Astrocyte of the spinal cord (primary cell): Measurements from ENCODE around the gene WNT5B.

Experiments
- DNase-seq: peaks from one replicate; pipeline ENCODE4 v3.0.0; 2011; ENCODE audit warnings: low read depth, low spot score
- H3K4me3 ChIP-seq: 2 replicates; pipeline ENCODE4 v1.5.1; 2011; ENCODE audit warnings: low read depth, mild to moderate bottlenecking, low read length, moderate library complexity
- in situ Hi-C: cut with HindIII; loops from 2 replicates; pipeline ENCODE4 v1.10.0; 2017; ENCODE audit warnings: low sequenced_read_pairs
- TF ChIP-seq, protein P1 (sequence below): IDR thresholded peaks from 2 replicates; pipeline ENCODE4 v1.5.1; 2012; ENCODE audit warnings: low read depth, mild to moderate bottlenecking, low read length, inconsistent platforms

The WNT5B gene

DNA sequence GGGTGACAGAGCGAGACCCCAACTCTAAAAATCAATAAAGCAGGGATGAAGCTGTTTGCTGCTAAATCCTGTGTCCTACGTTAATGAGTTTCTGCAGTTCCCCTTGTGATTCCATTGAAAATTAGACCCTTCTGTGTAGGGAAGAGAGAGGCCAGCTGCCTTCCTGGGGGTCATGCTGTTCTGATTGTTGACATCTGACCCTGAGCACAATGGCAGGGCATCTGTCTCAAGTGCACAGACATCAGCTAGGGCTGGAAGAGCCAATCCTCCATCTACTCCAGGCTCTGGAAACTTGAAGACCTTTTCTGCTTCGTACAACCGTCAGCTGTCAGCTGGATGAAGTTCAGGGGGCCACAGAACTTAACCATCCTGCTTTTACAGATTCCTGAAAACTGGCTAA, 44.7 kb upstream of the WNT5B start:
- H3K4me3 ChIP-seq: no peak overlapping the region
- in situ Hi-C loops: no loop called here
- no peak for DNase-seq
- TF ChIP-seq, protein P1, sequence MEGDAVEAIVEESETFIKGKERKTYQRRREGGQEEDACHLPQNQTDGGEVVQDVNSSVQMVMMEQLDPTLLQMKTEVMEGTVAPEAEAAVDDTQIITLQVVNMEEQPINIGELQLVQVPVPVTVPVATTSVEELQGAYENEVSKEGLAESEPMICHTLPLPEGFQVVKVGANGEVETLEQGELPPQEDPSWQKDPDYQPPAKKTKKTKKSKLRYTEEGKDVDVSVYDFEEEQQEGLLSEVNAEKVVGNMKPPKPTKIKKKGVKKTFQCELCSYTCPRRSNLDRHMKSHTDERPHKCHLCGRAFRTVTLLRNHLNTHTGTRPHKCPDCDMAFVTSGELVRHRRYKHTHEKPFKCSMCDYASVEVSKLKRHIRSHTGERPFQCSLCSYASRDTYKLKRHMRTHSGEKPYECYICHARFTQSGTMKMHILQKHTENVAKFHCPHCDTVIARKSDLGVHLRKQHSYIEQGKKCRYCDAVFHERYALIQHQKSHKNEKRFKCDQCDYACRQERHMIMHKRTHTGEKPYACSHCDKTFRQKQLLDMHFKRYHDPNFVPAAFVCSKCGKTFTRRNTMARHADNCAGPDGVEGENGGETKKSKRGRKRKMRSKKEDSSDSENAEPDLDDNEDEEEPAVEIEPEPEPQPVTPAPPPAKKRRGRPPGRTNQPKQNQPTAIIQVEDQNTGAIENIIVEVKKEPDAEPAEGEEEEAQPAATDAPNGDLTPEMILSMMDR: no peak

GRCh38 chr12:1587927-1588574, 41.0 kb upstream of the WNT5B start:
- H3K4me3 ChIP-seq: no peak overlapping the region
- in situ Hi-C loops: no loop called here
- TF ChIP-seq, protein P1: no peak
- peak; percentile 60 for DNase-seq

DNA sequence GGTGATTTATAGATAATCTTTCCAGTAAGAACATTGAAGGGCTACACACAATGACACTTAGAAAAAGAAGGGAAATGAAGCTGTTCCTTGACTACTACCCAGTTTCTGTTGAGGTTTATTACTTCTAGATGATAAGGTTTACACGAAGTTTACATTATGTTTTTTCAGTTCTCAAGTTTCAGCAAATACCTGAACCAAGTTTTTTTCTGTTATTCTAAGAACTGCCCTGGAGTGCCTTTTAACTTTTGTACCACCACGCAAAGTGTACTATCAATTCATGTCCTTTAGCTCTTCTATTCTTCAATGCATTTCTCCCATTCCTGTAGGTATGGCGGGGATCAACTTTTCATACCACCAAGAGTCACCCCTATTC, 40.5 kb upstream of the WNT5B start:
- in situ Hi-C loops: no loop called here
- DNase-seq: no peak
- TF ChIP-seq, protein P1: no peak
- no peak overlapping the region for H3K4me3 ChIP-seq

GRCh38 chr12:1590221-1590979, 38.6 kb upstream of the WNT5B start:
- TF ChIP-seq, protein P1: no peak
- in situ Hi-C loops: no loop called here
- peak; percentile 63 for DNase-seq
- peak overlapping the region; percentile 49 for H3K4me3 ChIP-seq

DNA sequence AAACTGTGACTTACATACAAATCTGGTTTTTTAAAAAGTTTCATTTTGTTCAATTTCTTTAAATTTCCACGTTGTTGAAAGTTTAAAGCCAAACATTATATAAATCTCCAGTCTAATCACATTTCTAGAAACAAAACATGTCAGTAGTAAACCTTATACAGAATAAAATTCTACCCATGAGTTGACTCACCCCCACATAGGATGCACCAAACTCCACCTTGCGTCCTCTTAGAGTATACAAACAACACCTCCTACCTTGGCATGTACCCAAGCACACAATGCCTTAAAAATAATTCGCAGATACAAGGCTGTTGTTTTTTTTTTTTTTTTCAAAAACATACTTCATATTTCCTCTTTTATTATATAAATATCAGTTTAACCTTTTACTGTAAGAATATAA, 38.0 kb upstream of the WNT5B start:
- H3K4me3 ChIP-seq: peak overlapping the region; percentile 49
- DNase-seq: peak; percentile 45
- in situ Hi-C loops: no loop called here
- TF ChIP-seq, protein P1: peak; percentile 16

GRCh38 chr12:1591543-1591942, 37.5 kb upstream of the WNT5B start:
- H3K4me3 ChIP-seq: peak overlapping the region; percentile 49
- TF ChIP-seq, protein P1: no peak
- in situ Hi-C loops: no loop called here
- DNase-seq: peak; percentile 47
